BJ (cell line): Measurements from ENCODE around the gene FGF16. TPM values are rescaled to one million over a fixed set of nuclear protein-coding genes. Genes with fewer than 3 reads are reported as not detected.
A peak's percentile ranks its signal among the peaks of the same experiment; 100 is the strongest.
"Not testable (repeated sequence)": the region's sequence is repeated elsewhere in the genome, so short reads cannot be mapped to it uniquely, and the experiment has no call there.

ENCODE experiments used
- CTCF ChIA-PET: fragments of 350-600 bp; formaldehyde crosslinking; extraction: SDS; loops from one replicate; lab custom pipeline; 2021; ENCODE audit warnings: antibody characterized with exemption, inconsistent platforms; lab: Yijun Ruan, JAX
- POLR2A ChIA-PET: fragments of 300-600 bp; sonication (Branson Sonifier 250); formaldehyde crosslinking; extraction: SDS; loops from one replicate; lab custom pipeline; 2021; ENCODE audit warnings: antibody characterized with exemption; lab: Charles Lee
- DNase-seq: peaks from one replicate; pipeline ENCODE4 v3.0.0-alpha.2; 2011; ENCODE audit warnings: low read depth
- H3K27me3 ChIP-seq: 2 replicates; pipeline ENCODE4 v1.6.0; 2011; ENCODE audit warnings: low read length; ENCODE audit not compliant: control insufficient read depth, insufficient read depth
- H3K36me3 ChIP-seq: 2 replicates; pipeline ENCODE4 v1.5.1; 2011; ENCODE audit warnings: low read length; ENCODE audit not compliant: control insufficient read depth, insufficient read depth
- H3K4me3 ChIP-seq: 2 replicates; pipeline ENCODE4 v1.5.1; 2011; ENCODE audit warnings: low read depth, mild to moderate bottlenecking, control low read depth, low read length
- polyA plus RNA-seq: library from polyadenylated mRNA; depleted of rRNA; stranded (reverse); fragments of >200 nt; gene quantifications from 2 replicates; pipeline ENCODE4 v1.2.3, GENCODE V29; 2011
- TF ChIP-seq, protein P1 (sequence below): IDR thresholded peaks from 2 replicates; pipeline ENCODE4 v1.5.1; 2011; ENCODE audit warnings: low read depth, mild to moderate bottlenecking, control low read depth, inconsistent platforms, low read length, moderate library complexity; ENCODE audit not compliant: insufficient read depth

Gene FGF16
- polyA plus RNA-seq, 1 experiment, result not detected

DNA sequence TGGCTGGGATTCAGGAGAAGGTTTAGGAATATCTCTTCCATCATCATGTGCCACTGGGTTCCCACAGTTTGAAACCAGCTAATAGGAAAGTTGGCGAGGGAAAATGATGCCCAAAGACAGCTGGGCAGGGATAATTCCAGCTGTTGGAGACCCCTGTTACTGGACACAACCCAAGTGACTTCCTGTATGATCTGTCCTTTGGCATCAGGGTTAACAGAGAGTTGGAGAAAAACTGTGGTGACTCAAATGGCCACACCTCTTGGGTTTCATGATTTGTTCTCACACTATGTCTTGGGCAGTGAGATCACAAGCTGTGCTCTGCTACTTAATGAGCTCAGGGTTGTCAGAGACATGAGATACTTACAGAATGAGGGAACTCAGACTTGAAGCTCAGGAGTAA is 3.8 kb downstream of the FGF16 start:
- POLR2A ChIA-PET, result no interaction called here
- no peak overlapping the region for H3K4me3 ChIP-seq
- CTCF ChIA-PET, result interaction anchor here (0.6 kb wide), 1 partner anchor 65 kb away, joined by 3 read pairs; no protein-coding TSS in a partner anchor

GRCh38 chrX:77453190-77453589 is 6.0 kb downstream of the FGF16 start:
- TF ChIP-seq, protein P1, sequence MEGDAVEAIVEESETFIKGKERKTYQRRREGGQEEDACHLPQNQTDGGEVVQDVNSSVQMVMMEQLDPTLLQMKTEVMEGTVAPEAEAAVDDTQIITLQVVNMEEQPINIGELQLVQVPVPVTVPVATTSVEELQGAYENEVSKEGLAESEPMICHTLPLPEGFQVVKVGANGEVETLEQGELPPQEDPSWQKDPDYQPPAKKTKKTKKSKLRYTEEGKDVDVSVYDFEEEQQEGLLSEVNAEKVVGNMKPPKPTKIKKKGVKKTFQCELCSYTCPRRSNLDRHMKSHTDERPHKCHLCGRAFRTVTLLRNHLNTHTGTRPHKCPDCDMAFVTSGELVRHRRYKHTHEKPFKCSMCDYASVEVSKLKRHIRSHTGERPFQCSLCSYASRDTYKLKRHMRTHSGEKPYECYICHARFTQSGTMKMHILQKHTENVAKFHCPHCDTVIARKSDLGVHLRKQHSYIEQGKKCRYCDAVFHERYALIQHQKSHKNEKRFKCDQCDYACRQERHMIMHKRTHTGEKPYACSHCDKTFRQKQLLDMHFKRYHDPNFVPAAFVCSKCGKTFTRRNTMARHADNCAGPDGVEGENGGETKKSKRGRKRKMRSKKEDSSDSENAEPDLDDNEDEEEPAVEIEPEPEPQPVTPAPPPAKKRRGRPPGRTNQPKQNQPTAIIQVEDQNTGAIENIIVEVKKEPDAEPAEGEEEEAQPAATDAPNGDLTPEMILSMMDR, result no peak
- Histone ChIP-seq H3K36me3 (no peaks in the 10 kb centered on the region), H3K27me3 (no peaks in the 10 kb centered on the region), H3K4me3 (no peak overlapping the region)
- no peak for DNase-seq
- CTCF ChIA-PET, result no interaction called here
- POLR2A ChIA-PET, result interaction anchor here (0.5 kb wide), 1 partner anchor 1387 kb away, joined by 3 read pairs; no protein-coding TSS in a partner anchor

More for the DNA sequence above, 3.8 kb downstream of the FGF16 start:
- TF ChIP-seq, protein P1, result no peak
- peak; percentile 25 for DNase-seq
- Histone ChIP-seq H3K36me3 (no peaks in the 10 kb centered on the region), H3K27me3 (no peaks in the 10 kb centered on the region)

DNA sequence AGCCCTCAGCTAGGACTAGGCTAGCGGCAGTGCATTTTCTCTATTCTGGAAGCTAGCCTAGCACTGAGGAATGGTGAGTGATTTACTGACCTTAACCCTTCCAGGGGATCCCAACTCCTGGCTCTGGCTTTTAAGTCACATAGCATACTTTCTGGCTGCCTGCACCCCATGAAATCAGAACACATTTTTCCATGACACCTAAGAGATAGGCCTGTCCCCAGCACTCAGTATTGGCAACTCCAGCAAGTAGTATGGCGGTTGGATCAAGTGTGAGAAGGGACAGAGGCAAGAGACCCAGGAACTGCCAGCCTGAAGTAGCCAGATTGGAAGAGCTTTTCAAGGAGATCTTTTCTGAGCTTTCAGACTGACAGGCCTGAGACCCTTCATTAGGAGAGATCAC is 8.2 kb downstream of the FGF16 start:
- H3K27me3 ChIP-seq, result no peaks in the 10 kb centered on the region
- DNase-seq, result no peak
- H3K36me3 ChIP-seq, result no peaks in the 10 kb centered on the region
- TF ChIP-seq, protein P1, result no peak
- CTCF ChIA-PET, result interaction anchor here (1.2 kb wide), 1 partner anchor 13 kb away, joined by 3 read pairs; no protein-coding TSS in a partner anchor
- H3K4me3 ChIP-seq, result no peak overlapping the region
- POLR2A ChIA-PET, result no interaction called here

DNA sequence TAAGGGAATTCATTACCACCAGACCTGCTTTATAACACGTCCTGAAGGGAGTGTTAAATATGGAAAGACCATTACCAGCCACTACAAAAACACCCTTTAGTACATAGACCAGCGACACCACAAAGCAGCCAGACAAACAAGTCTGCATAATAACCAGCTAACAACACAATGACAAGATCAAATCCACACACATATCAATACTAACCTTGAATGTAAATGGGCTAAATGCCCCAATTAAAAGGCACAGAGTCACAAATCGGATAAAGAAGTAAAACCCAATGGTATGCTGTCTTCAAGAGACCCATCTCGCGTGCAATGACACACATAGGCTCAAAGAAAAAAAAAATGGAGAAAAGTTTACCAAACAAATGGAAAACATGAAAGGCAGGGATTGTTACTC is 36.9 kb downstream of the FGF16 start:
- ChIA-PET POLR2A (no interaction called here), CTCF (no interaction called here)
- TF ChIP-seq, protein P1, result no peak
- no peak for DNase-seq
- Histone ChIP-seq H3K4me3 (no peak overlapping the region), H3K36me3 (no peaks in the 10 kb centered on the region), H3K27me3 (no peaks in the 10 kb centered on the region)

DNA sequence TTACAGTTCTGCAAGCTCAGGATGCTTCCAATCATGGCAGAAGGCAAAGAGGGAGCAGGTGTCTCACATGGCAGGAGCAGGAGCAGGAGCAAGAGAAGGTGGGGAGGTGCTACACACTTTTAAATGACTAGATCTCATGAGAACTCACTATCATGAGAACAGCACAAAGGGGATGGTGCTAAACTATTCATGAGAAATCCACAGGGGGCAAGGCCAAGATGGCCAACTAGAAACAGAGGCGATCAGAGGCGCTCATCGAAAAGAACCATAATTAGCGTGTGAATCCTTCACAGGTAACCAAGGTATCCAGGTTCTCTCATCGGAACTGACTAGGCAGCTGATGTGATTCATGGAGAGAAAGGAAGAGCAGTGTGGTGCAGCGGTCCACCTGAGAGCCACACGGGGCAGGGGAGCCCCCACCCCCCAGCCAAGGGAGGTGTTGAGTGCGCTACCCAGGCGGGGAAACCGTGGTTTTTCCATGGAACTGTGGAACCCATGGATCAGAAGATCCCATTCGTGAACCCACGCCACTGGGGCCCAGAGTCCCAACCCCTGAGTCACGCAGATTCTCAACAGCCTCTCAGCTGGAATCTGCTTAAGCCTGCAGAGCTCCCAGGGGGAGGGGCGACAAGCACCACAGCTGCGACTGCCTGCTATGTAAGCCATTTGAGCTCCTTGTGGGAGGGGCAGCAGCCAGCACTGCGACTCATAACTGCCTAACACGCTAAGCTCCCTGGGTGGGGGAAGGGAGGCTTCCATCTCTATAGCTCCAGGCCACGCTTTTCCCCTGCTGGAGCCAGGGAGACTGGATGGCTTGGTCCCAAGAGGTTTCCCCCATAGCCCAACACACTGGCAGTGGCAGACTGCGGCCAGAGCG is 46.7 kb downstream of the FGF16 start:
- POLR2A ChIA-PET, result no interaction called here
- no peak for DNase-seq
- no peak overlapping the region for H3K4me3 ChIP-seq
- CTCF ChIA-PET, result interaction anchor here (0.7 kb wide), 1 partner anchor 34 kb away, joined by 3 read pairs; no protein-coding TSS in a partner anchor
- no peaks in the 10 kb centered on the region for H3K36me3 ChIP-seq
- no peaks in the 10 kb centered on the region for H3K27me3 ChIP-seq
- TF ChIP-seq, protein P1, result no peak

DNA sequence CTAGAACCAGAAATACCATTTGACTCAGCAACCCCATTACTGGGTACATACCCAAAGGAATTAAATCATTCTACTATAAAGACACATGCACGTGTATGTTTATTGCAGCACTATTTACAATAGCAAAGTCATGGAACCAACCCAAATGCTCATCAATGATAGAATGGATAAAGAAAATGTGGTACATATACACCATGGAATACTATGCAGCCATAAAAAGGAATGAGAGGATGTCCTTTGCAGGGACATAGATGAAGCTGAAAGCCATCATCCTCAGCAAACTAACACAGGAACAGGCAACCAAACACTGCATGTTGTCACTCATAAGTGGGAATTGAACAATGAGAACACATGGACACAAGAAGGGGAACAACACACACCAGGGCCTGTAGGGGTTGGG is 53.0 kb downstream of the FGF16 start:
- H3K4me3 ChIP-seq, CTCF ChIA-PET, H3K27me3 ChIP-seq, POLR2A ChIA-PET, DNase-seq, H3K36me3 ChIP-seq: not testable (repeated sequence)
